Measurements from ENCODE around the gene RNF121.
"Not testable (repeated sequence)": the region's sequence is repeated elsewhere in the genome, so short reads cannot be mapped to it uniquely, and the experiment has no call there.

The RNF121 gene

DNA sequence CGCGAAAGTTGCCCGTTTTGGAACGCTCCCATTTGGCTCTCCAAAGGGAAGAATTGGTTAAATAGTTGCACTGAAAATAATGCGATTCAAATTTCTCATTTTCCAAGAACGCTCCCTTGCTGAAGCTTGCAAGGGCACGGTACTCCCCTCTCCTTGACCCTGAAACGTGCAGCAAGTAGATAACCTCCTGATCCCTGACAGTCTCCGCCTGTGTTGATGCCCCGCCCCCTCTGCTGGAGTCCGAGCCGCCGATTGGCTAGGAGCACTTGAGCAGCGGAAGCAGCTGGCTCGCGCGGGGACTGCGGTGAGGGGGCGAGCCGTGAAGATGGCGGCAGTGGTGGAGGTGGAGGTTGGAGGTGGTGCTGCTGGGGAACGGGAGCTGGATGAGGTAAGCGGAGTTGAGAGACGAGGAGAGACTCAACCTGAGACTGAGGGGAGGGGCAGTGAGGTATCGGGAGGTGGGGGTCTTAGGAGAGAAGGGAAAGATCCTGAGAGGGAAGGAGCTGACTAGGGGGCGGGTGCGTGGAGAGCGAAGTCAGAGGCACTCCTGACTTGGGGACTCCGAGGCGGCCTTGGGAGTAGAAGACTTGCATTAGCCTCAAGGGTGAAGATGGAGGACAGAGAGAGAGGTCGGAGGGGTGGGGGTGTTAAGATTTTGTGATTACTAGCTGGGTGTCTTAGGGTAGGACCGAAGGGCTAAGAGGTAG is at the start of gene RNF121:
Gene RNF121 (plus strand): TSS at position 310 of the 707 bp plus-strand sequence. CDS start 16 bp downstream, at position 326.
- peak; percentile 96 to 98 (median 97) for DNase-seq (ENCODE audit: low read depth in 3 of 3)

GRCh38 chr11:71885806-71886205 is 43.0 kb upstream of the RNF121 start:
- DNase-seq (ENCODE audit: low read depth in 3 of 3): not testable (repeated sequence)

DNA sequence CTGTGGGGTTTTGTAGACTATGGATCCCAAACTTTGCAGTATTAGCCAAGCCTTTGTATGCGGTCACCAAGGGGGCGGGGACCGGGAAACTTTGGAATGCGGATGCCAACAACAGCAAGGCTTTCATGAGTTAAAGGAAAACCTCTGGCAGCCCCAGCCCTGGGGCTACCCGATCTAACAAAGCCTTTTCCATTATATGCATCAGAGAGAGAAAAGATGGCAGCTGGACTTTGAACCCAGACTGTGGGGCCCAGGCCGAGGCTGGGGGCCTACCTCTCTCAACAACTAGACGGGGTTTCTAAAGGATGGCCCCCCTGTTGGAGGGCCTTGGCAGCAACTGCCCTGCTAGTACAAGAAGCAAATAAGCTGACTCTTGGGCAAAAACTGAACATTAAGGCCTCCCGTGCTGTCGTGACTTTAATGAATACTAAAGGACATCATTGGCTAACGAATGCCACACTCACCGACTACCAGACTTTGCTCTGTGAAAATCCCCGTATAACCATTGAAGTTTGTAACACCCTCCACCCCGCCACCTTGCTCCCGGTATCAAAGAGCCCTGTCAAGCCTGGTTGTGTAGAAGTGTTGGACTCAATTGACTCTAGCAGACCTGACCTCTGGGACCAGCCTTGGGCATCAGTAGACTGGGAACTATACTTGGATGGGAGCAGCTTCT is 40.4 kb upstream of the RNF121 start:
- not testable (repeated sequence) for DNase-seq (ENCODE audit: low read depth in 3 of 3)

DNA sequence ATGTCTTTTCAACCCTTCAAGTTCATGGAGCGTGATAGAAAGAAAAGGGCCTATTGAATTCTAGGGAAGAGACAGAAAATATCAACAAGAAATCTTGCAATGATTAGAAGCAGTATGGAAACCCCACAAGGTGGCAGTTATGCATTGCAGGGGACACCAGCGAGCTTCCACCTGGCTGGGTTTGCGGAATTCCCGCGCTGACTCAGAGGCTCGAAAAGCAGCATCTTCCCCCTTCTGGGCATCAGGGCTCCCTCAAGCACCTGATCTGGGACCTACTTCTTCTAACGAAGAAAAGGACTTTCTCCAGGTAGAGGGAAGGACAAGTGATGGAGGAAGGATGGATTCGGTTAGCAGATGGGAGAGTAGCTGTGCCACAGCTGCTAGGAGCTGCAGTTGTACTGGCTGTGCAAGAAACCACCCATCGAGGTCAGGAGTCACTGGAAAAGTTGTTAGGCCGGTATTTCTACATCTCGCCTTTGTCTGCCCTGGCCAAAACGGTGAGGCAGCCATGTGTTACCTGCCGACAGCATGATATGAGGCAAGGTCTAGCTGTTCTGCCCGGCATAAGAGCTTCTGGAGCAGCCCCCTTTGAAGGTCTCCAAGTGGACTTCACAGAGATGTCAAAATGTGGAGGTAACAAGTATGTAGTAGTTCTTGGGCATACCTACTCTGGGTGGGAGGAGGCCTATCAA is 39.5 kb upstream of the RNF121 start:
- not testable (repeated sequence) for DNase-seq (ENCODE audit: low read depth in 3 of 3)

GRCh38 chr11:71895961-71896360 is 32.9 kb upstream of the RNF121 start:
- DNase-seq (ENCODE audit: low read depth in 3 of 3): no peak

DNA sequence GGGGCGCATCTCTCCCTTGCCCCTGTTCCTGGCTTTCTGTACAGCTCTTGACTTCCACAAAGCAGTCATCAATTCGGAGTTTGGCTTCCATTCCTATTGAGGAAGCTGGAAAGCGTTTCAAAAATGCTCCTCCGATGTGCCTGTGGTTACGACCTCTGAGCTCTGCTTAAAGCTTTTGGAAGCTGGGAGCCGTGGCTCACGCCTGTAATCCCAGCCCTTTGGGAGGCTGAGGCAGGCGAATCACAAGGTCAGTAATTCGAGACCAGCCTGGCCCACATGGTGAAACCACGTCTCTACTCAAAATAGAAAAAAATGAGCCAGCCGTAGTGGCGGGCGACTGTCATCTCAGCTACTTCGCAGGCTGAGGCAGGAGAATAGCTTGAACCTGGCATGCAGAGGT is 27.7 kb upstream of the RNF121 start:
- not testable (repeated sequence) for DNase-seq (ENCODE audit: low read depth in 3 of 3)

GRCh38 chr11:71908218-71908617 is 20.6 kb upstream of the RNF121 start:
- no peak for DNase-seq (ENCODE audit: low read depth in 3 of 3)

DNA sequence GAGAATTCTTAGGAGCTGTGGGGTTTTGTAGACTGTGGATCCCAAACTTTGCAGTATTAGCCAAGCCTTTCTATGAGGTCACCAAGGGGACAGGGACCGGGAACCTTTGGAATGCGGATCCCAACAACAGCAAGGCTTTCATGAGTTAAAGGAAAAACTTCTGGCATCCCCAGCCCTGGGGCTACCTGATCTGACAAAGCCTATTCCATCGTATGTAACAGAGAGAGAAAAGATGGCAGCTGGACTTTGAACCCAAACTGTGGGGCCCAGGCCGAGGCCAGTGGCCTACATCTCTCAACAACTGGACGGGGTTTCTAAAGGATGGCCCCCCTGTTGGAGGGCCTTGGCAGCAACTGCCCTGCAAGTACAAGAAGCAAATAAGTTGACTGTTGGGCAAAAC is 18.1 kb upstream of the RNF121 start:
- not testable (repeated sequence) for DNase-seq (ENCODE audit: low read depth in 3 of 3)

DNA sequence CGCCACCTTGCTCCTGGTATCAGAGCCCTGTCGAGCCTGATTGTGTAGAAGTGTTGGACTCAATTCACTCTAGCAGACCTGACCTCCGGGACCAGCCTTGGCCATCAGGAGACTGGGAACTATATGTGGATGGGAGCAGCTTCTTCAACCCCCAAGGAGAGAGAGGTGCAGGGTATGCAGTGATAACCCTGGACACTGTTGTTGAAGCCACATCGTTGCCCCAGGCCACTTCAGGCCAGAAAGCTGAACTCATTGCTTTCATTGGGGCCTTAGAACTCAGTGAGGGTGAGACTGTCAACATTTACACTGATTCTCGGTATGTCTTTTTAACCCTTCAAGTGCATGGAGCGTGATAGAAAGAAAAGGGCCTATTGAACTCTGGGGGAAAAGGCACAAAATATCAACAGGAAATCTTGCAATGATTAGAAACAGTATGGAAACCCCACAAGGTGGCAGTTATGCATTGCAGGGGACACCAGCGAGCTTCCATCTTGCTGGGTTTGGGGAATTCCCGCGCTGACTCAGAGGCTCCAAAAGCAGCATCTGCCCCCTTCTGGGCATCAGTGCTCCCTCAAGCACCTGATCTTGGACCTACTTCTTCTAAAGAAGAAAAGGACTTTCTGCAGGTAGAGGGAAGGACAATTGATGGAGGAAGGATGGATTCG is 17.4 kb upstream of the RNF121 start:
- peak; percentile 58 to 84 (median 60) for DNase-seq (ENCODE audit: low read depth in 3 of 3)

DNA sequence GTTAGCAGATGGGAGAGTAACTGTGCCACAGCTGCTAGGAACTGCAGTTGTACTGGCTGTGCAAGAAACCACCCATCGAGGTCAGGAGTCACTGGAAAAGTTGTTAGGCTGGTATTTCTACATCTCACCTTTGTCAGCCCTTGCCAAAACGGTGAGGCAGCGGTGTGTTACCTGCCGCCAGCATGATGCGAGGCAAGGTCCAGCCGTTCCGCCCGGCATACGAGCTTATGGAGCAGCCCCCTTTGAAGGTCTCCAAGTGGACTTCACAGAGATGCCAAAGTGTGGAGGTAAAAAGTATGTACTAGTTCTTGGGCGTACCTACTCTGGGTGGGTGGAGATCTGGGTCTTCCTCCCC is 16.9 kb upstream of the RNF121 start:
- DNase-seq (ENCODE audit: low read depth in 3 of 3): not testable (repeated sequence)

DNA sequence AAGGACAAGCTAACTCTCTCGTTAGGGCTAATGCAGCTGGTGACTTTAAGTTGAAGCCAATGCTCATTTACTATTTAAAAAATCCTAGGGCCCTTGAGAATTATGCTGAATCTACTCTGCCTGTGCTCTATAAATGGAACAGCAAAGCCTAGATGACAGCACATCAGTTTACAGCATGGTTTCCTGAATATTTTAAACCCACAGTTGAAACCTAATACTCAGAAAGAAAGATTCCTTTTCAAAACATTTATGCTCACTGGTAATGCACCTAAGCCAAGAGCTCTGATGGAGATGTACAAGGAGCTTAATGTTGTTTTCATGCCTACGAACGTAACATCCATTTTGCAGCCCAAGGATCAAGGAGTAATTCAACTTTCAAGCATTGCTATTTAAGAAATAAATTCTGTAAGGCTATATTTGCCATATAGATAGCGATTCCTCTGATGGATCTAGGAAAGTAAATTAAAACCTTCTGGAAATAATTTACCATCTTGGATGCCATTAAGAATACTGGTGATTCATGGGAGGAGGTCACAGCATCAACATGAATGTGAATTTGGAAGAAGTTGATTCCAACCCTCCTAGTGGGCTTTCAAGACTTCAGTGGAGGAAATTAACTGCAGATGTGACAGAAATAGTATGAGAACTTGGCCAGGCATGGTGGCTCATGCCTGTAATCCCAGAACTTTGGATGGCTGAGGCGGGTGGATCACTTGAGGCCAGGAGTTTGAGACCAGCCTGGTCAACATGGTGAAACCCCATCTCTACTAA is 14.9 kb upstream of the RNF121 start:
- DNase-seq (ENCODE audit: low read depth in 3 of 3): no peak

DNA sequence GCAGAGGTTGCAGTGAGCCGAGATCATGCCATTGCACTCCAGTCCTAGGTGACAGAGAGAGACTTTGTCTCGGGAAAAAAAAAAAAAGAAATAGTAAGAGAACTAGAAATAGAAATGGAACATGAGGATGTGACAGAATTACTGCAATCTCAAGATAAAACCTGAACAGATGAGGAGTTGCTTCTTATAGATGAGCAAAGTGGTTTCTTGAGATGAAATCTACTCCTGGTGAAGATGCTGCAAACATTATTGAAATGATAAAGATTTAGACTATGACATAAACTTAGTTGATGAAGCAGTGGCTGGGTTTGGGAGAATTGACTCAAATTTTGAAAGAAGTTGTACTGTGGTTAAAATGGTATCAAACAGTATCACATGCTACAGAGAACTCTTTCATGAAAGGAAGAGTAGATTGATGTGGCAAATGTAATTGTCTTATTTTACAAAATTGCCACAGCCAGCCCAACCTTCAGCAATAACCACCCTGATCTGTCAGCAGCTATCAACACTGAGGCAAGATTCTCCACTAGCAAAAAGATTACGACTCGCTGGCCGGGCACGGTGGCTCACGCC is 14.1 kb upstream of the RNF121 start:
- DNase-seq (ENCODE audit: low read depth in 3 of 3): no peak

- no peak for DNase-seq (ENCODE audit: low read depth in 3 of 3)
Measured at GRCh38 chr11:71917646-71918140, 11.2 kb upstream of the RNF121 start.

GRCh38 chr11:71927820-71928736 is 768 bp upstream of the RNF121 start, which contains the start of gene XNDC1N:
Gene XNDC1N (minus strand): TSS chr11:71928594. CDS start chr11:71923353, 5,241 bp downstream.
- DNase-seq (ENCODE audit: low read depth in 3 of 3): peak; percentile 46 to 66 (median 65)

DNA sequence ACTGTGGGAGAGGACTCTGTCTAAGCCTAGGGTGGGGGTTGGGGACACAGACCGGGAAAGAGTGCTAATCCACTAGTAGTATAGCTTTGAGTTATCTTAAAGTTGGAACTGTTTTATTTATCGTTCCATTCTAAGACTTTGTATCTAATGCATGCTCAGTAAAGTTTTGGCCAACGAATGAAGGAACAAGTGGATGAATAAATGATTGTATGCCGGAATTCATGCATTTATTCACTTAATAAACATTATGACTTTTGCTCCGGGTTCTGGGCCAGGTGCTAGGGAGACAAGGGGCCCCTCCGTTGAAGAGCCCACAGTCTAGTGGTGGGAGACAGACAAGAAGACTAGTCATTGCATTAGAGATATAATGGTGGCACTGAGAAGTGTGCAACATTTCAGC is 645 bp downstream of the RNF121 start:
- DNase-seq (ENCODE audit: low read depth in 3 of 3): no peak

DNA sequence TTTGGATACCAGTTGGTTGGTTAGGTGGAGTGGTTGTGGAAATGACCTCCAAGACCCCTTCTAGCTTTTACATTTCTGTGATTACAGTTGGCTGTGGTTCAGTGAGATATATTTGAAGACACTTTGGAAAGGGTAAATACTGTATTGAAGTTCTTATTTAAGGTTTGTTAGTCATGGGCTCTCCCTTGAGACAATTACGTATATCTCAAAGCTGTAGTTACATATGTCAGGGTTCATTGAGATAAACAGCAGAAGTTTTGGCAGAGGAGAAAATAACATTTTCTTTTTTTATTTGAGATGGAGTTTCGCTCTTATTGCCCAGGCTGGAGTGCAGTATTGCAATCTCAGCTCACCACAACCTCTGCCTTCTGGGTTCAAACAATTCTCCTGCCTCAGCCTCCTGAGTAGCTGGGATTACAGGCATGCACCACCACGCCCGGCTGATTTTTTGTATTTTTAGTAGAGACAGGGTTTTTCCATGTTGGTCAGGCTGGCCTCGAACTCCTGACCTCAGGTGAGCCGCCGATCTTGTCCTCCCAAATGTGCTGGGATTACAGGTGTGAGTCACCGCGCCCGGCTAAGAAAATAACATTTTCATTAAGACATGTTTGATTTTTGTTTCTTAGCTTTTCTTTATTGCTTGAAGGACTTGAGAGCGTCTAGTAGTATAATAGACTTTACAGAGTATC is 1.9 kb downstream of the RNF121 start:
- peak in 1 of 3 experiments; percentile 16 for DNase-seq (ENCODE audit: low read depth in 3 of 3)

- DNase-seq (ENCODE audit: low read depth in 3 of 3): no peak
Measured at GRCh38 chr11:71931245-71931602, 2.4 kb downstream of the RNF121 start.

DNA sequence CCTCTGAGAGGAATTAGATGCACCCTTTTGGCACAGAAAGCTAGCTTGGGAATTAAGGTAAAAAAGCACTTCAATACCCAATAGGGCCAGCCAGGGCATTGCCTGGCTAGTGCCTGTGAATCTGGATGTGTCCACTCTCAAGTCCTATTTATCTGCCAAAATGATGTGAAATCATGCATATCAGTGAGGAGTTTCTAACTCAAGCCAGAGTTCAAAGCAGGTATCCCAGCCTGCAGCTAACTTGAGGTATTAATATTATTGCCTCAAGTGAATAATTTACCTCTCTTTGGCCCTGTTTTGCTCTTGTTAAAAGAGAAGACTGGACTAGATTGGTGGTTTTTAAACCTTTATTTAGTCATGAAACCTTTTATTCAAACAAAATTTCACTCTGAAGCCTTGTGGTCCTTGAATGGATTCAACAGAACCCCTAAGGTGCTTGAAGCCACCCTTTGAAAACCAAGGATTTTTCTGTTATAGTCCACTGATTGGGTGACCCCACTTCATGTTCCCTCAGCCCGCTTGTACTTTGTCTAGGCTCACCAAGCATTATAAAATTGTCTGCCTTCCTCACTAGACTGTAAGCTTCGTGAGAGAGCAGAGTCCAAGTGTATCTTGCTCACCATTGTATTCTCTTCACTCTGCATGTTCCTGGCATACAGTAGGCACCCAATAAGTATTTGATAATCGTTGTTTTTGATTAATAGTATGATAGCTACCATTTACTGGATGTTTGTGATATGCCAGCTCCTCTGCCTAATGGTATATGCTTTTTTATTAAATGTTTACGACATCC is 4.5 kb downstream of the RNF121 start:
- DNase-seq (ENCODE audit: low read depth in 3 of 3): no peak

Data from stimulated activated CD4-positive, alpha-beta T cell treated with anti-CD3 and anti-CD28 coated beads, TNF-alpha, amount 100 ng/mL, for 24 hours (primary cell).